HepG2 (cell line): Measurements from ENCODE around the gene GALNTL6. TPM values are rescaled to one million over a fixed set of nuclear protein-coding genes. Genes with fewer than 3 reads are reported as not detected.
A peak's percentile ranks its signal among the peaks of the same experiment; 100 is the strongest.

Experiments used
- ARHGAP35 ChIP-seq: sonication (generic); formaldehyde crosslinking; IDR thresholded peaks from 2 replicates; pipeline ENCODE4 v1.9.0; 2022; ENCODE audit warnings: mild to moderate bottlenecking, inconsistent platforms, moderate library complexity, missing genetic modification reagents, borderline replicate concordance
- ARNTL ChIP-seq: sonication (generic); formaldehyde crosslinking; IDR thresholded peaks from 2 replicates; pipeline ENCODE4 v1.4.0; 2020; ENCODE audit warnings: mild to moderate bottlenecking, missing genetic modification reagents
- DMAP1 ChIP-seq: IDR thresholded peaks from 2 replicates; pipeline ENCODE4 v1.6.1; 2016
- HHEX ChIP-seq: IDR thresholded peaks from 2 replicates; pipeline ENCODE4 v1.6.1; 2016; ENCODE audit warnings: control low read depth
- JUNB ChIP-seq: sonication (generic); formaldehyde crosslinking; IDR thresholded peaks from 2 replicates; pipeline ENCODE4 v1.8.0; 2022; ENCODE audit warnings: missing genetic modification reagents, mild to moderate bottlenecking, borderline replicate concordance
- MED1 ChIP-seq: sonication (generic); formaldehyde crosslinking; IDR thresholded peaks from 2 replicates; pipeline ENCODE4 v1.4.0; 2020; ENCODE audit warnings: missing genetic modification reagents
- NCOA2 ChIP-seq: sonication (generic); formaldehyde crosslinking; IDR thresholded peaks from 2 replicates; pipeline ENCODE4 v1.8.0; 2022; ENCODE audit warnings: inconsistent platforms
- PAXIP1 ChIP-seq: sonication (generic); formaldehyde crosslinking; conservative IDR thresholded peaks from 2 replicates; pipeline ENCODE4 v1.4.0; 2020; ENCODE audit warnings: mild to moderate bottlenecking, missing genetic modification reagents, moderate library complexity
- PPARG ChIP-seq: conservative IDR thresholded peaks from 2 replicates; pipeline ENCODE4 v1.6.1; 2016; ENCODE audit warnings: missing biosample characterization, missing genetic modification reagents
- RARA ChIP-seq: IDR thresholded peaks from 2 replicates; pipeline ENCODE4 v1.6.1; 2016; ENCODE audit warnings: missing genetic modification reagents, missing compliant biosample characterization
- REPIN1 ChIP-seq: sonication (generic); formaldehyde crosslinking; IDR thresholded peaks from 2 replicates; pipeline ENCODE4 v1.8.0; 2022; ENCODE audit warnings: missing genetic modification reagents, low read depth, mild to moderate bottlenecking, borderline replicate concordance
- RXRA ChIP-seq: sonication (generic); formaldehyde crosslinking; IDR thresholded peaks from 2 replicates; pipeline ENCODE4 v1.5.1; 2020; ENCODE audit warnings: missing genetic modification reagents
- SALL1 ChIP-seq: sonication (generic); formaldehyde crosslinking; IDR thresholded peaks from 2 replicates; pipeline ENCODE4 v1.8.0; 2022; ENCODE audit warnings: mild to moderate bottlenecking, missing genetic modification reagents
- SRSF1 ChIP-seq: fragments of 200-400 bp; formaldehyde crosslinking; optimal IDR thresholded peaks from 2 replicates; pipeline ENCODE3; 2017; ENCODE audit warnings: mild to moderate bottlenecking, low read depth, low read length, moderate library complexity
- TBP ChIP-seq: sonication (generic); formaldehyde crosslinking; IDR thresholded peaks from 2 replicates; pipeline ENCODE4 v1.5.0; 2020; ENCODE audit warnings: missing genetic modification reagents
- ZBTB20 ChIP-seq: sonication (generic); formaldehyde crosslinking; IDR thresholded peaks from 2 replicates; pipeline ENCODE4 v1.8.1; 2023; ENCODE audit warnings: missing genetic modification reagents, low read depth, mild to moderate bottlenecking, borderline replicate concordance
- ZNF558 ChIP-seq: sonication (generic); formaldehyde crosslinking; IDR thresholded peaks from 2 replicates; pipeline ENCODE4 v1.9.0; 2022; ENCODE audit warnings: mild to moderate bottlenecking, missing genetic modification reagents, borderline replicate concordance
- ZNF7 ChIP-seq: IDR thresholded peaks from 2 replicates; pipeline ENCODE4 v1.6.1; 2016; ENCODE audit warnings: missing biosample characterization, missing genetic modification reagents
- ZNF850 ChIP-seq: sonication (generic); formaldehyde crosslinking; conservative IDR thresholded peaks from 2 replicates; pipeline ENCODE4 v1.9.0; 2021; ENCODE audit warnings: mild to moderate bottlenecking, missing genetic modification reagents
- polyA plus RNA-seq, 8 experiments: library from polyadenylated mRNA; depleted of rRNA in 3 of 8; stranded (reverse) in 7 of 8; unstranded in 1 of 8; fragments of >200 nt; fragmentation: Illumina TruSeq in 4 of 8; extraction: Trizol in 4 of 8; gene quantifications; 2 replicates each; pipeline versions ENCODE4 v1.2.1 to v1.2.3, GENCODE V29; 2011 to 2016; ENCODE audit warnings: low read depth in 4 of 8, missing spikeins in 1 of 8, mixed read lengths in 1 of 8; ENCODE audit not compliant: insufficient read depth in 1 of 8
- total RNA-seq, 5 experiments: library from RNA; depleted of rRNA; stranded (reverse); fragments of >200 nt; fragmentation: Illumina TruSeq; extraction: Trizol; gene quantifications; 2 replicates each; pipeline ENCODE4 v1.2.3, GENCODE V29; 2016; ENCODE audit warnings: low read depth in 1 of 5
- TF ChIP-seq, protein P1 (sequence below), 2 experiments: sonication (generic) in 1 of 2; formaldehyde crosslinking in 1 of 2; IDR thresholded peaks; 2 replicates each; pipeline versions ENCODE4 v1.6.1 to v1.9.0; 2014 to 2022; ENCODE audit warnings: antibody characterized with exemption in 1 of 2, borderline replicate concordance in 1 of 2, inconsistent platforms in 1 of 2, low read depth in 1 of 2, missing genetic modification reagents in 1 of 2
- TF ChIP-seq, protein P2 (sequence below): IDR thresholded peaks from 2 replicates; pipeline ENCODE4 v1.6.1; 2012; ENCODE audit warnings: low read depth, low read length, improper control_type of control experiment

GALNTL6 gene
- total and polyA plus RNA-seq, 2 of the 13 experiments (the other 11 are each of a cell fraction or from before 2014, with no cell fraction given) = not detected

GRCh38 chr4:172726001-172726423 is 912.8 kb downstream of the GALNTL6 start (continued):
- TF ChIP-seq, protein P1, sequence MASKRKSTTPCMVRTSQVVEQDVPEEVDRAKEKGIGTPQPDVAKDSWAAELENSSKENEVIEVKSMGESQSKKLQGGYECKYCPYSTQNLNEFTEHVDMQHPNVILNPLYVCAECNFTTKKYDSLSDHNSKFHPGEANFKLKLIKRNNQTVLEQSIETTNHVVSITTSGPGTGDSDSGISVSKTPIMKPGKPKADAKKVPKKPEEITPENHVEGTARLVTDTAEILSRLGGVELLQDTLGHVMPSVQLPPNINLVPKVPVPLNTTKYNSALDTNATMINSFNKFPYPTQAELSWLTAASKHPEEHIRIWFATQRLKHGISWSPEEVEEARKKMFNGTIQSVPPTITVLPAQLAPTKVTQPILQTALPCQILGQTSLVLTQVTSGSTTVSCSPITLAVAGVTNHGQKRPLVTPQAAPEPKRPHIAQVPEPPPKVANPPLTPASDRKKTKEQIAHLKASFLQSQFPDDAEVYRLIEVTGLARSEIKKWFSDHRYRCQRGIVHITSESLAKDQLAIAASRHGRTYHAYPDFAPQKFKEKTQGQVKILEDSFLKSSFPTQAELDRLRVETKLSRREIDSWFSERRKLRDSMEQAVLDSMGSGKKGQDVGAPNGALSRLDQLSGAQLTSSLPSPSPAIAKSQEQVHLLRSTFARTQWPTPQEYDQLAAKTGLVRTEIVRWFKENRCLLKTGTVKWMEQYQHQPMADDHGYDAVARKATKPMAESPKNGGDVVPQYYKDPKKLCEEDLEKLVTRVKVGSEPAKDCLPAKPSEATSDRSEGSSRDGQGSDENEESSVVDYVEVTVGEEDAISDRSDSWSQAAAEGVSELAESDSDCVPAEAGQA (IDR thresholded peaks at IDR 0.05; ENCODE audit: low read depth) = no peak
- TF ChIP-seq, protein P1 (CRISPR knock-in tag; IDR thresholded peaks at IDR 0.05; ENCODE audit: borderline replicate concordance) = no peak
- peak; percentile 85 for TF ChIP-seq PPARG (CRISPR knock-in tag)
- TF ChIP-seq REPIN1 (CRISPR knock-in tag) = 0 out of 2 replicates have a peak, but pooled peaks have one; percentile 34
- no peak for TF ChIP-seq JUNB (CRISPR knock-in tag)
- peak; percentile 86 for TF ChIP-seq PAXIP1 (CRISPR knock-in tag)
- peak; percentile 82 for TF ChIP-seq RARA
- peak; percentile 46; the same call in 1 of the 2 replicates for TF ChIP-seq RXRA
- no peak for TF ChIP-seq DMAP1
- no peak for TF ChIP-seq ZBTB20
- TF ChIP-seq ZNF850 = no peak
- no peak for TF ChIP-seq ARHGAP35 (CRISPR knock-in tag)
- no peak for TF ChIP-seq ARNTL
- TF ChIP-seq ZNF558 (CRISPR knock-in tag) = no peak
- peak; percentile 75 for TF ChIP-seq SALL1 (CRISPR knock-in tag)
- no peak for TF ChIP-seq TBP (CRISPR knock-in tag)
- TF ChIP-seq, protein P2, sequence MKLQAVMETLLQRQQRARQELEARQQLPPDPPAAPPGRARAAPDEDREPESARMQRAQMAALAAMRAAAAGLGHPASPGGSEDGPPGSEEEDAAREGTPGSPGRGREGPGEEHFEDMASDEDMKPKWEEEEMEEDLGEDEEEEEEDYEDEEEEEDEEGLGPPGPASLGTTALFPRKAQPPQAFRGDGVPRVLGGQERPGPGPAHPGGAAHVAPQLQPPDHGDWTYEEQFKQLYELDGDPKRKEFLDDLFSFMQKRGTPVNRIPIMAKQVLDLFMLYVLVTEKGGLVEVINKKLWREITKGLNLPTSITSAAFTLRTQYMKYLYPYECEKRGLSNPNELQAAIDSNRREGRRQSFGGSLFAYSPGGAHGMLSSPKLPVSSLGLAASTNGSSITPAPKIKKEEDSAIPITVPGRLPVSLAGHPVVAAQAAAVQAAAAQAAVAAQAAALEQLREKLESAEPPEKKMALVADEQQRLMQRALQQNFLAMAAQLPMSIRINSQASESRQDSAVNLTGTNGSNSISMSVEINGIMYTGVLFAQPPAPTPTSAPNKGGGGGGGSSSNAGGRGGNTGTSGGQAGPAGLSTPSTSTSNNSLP = peak; percentile 25; the same call in 1 of the 2 replicates
- TF ChIP-seq NCOA2 (CRISPR knock-in tag) = peak; percentile 60
- TF ChIP-seq MED1 (CRISPR knock-in tag) = 0 out of 2 replicates have a peak, but pooled peaks have one; percentile 17
- no peak for TF ChIP-seq SRSF1
- TF ChIP-seq ZNF7 (CRISPR knock-in tag) = no peak
- peak; percentile 60 for TF ChIP-seq HHEX (CRISPR knock-in tag)
